HepG2 (cell line): ENCODE results near the gene STX2. TPM values are rescaled to one million over a fixed set of nuclear protein-coding genes. Genes with fewer than 3 reads are reported as not detected.

ENCODE experiments used
- ATAC-seq: fragments of 200-7000 bp; cut with Tn5 transposase; 3 replicates; pipeline ENCODE4 v1.9.1; 2020; ENCODE audit warnings: mild to moderate bottlenecking, moderate library complexity
- BruUV-seq: library from RNA; stranded (reverse); fragments of 400-500 nt; replicated peaks from 2 replicates; lab custom pipeline; 2021; lab: Mats Ljungman, UMichigan
- CTCF ChIA-PET: fragments of 300-600 bp; formaldehyde crosslinking; extraction: SDS; loops from one replicate; lab custom pipeline; 2021; ENCODE audit warnings: low total read pairs, inconsistent platforms, low intra/inter-chr PET ratio; lab: Yijun Ruan, JAX
- POLR2A ChIA-PET: fragments of 350-600 bp; sonication (Branson Sonifier 250); formaldehyde crosslinking; loops from one replicate; lab custom pipeline; 2020; ENCODE audit warnings: antibody characterized with exemption, inconsistent platforms; lab: Yijun Ruan, JAX
- DNase-seq: peaks from one replicate; pipeline ENCODE4 v3.0.0-alpha.2; 2015; ENCODE audit warnings: low spot score
- FAIRE-seq: peaks from 3 replicates; lab custom pipeline; 2011; peaks lifted over from hg19 to GRCh38; lab: Jason Lieb, UNC
- H2AFZ ChIP-seq: one replicate; pipeline ENCODE4 v1.6.1; 2011; ENCODE audit warnings: low read length, inconsistent platforms
- H3K27ac ChIP-seq: fragments of 300-600 bp; 3 replicates; pipeline ENCODE4 v1.8.0; 2011; ENCODE audit warnings: mixed run types, mild to moderate bottlenecking, mixed read lengths, low read length, inconsistent platforms; ENCODE audit not compliant: insufficient read depth; ENCODE audit errors: extremely low read length
- H3K27me3 ChIP-seq, 2 experiments: fragments of 200-600 bp in 1 of 2; 2 replicates in 1 of 2; 3 replicates in 1 of 2; pipeline versions ENCODE4 v1.6.0 to v1.8.0; 2011; ENCODE audit warnings: low read length in 2 of 2, mild to moderate bottlenecking in 2 of 2, moderate library complexity in 2 of 2, inconsistent platforms in 1 of 2; ENCODE audit not compliant: insufficient read depth in 2 of 2, control insufficient read depth in 1 of 2
- H3K36me3 ChIP-seq, 2 experiments: fragments of 200-600 bp in 1 of 2; replicated peaks in 1 of 2; 2 replicates in 1 of 2; 3 replicates in 1 of 2; pipeline versions ENCODE4 v1.5.1 to v1.8.0; 2011; ENCODE audit warnings: low read length in 2 of 2, inconsistent platforms in 1 of 2; ENCODE audit not compliant: insufficient read depth in 2 of 2, control insufficient read depth in 1 of 2
- H3K4me1 ChIP-seq: 2 replicates; pipeline ENCODE4 v1.5.1; 2012; ENCODE audit warnings: low read length, inconsistent platforms; ENCODE audit not compliant: insufficient read depth
- H3K4me2 ChIP-seq: 2 replicates; pipeline ENCODE4 v1.6.0; 2011; ENCODE audit warnings: low read depth, low read length, inconsistent platforms
- H3K4me3 ChIP-seq, 3 experiments: fragments of 200-600 bp in 1 of 3; sonication (generic), shearing (Covaris generic) in 1 of 3; replicated peaks in 1 of 3; 2 replicates each; pipeline ENCODE4 v1.5.1; 2011 to 2016; ENCODE audit warnings: low read length in 3 of 3, inconsistent platforms in 2 of 3, low read depth in 2 of 3, mild to moderate bottlenecking in 2 of 3, control low read depth in 1 of 3, mixed read lengths in 1 of 3; ENCODE audit not compliant: insufficient read depth in 1 of 3
- H3K79me2 ChIP-seq: one replicate; pipeline ENCODE4 v1.6.1; 2011; ENCODE audit warnings: low read length, inconsistent platforms; ENCODE audit not compliant: insufficient read depth
- H3K9ac ChIP-seq: 2 replicates; pipeline ENCODE4 v1.6.0; 2011; ENCODE audit warnings: mild to moderate bottlenecking, low read depth, low read length, inconsistent platforms; ENCODE audit not compliant: insufficient read depth
- H3K9me3 ChIP-seq: 2 replicates; pipeline ENCODE4 v1.5.1; 2012; ENCODE audit warnings: mild to moderate bottlenecking, low read length
- H4K20me1 ChIP-seq: 2 replicates; pipeline ENCODE4 v1.6.0; 2011; ENCODE audit warnings: inconsistent platforms, mild to moderate bottlenecking, low read length, moderate library complexity; ENCODE audit not compliant: insufficient read depth
- BCLAF1 ChIP-seq: fragments of 450-650 bp; IDR thresholded peaks from 2 replicates; pipeline ENCODE4 v1.6.1; 2017; ENCODE audit warnings: mild to moderate bottlenecking
- ELK4 ChIP-seq: sonication (generic); formaldehyde crosslinking; IDR thresholded peaks from 2 replicates; pipeline ENCODE4 v1.9.0; 2021; ENCODE audit warnings: missing genetic modification reagents, borderline replicate concordance
- FOXP1 ChIP-seq, 2 experiments: fragments of 450-650 bp in 1 of 2; IDR thresholded peaks; 2 replicates each; pipeline ENCODE4 v1.6.1; 2017 to 2018; ENCODE audit warnings: antibody characterized with exemption in 1 of 2
- HNRNPH1 ChIP-seq: fragments of 200-400 bp; formaldehyde crosslinking; optimal IDR thresholded peaks from 2 replicates; pipeline ENCODE3; 2017; ENCODE audit warnings: mild to moderate bottlenecking, low read depth, low read length
- NAIF1 ChIP-seq: sonication (generic); formaldehyde crosslinking; IDR thresholded peaks from 2 replicates; pipeline ENCODE4 v1.5.0; 2020; ENCODE audit warnings: mild to moderate bottlenecking, missing genetic modification reagents, borderline replicate concordance
- TRIM24 ChIP-seq: sonication (generic); formaldehyde crosslinking; IDR thresholded peaks from 2 replicates; pipeline ENCODE4 v1.8.0; 2022; ENCODE audit warnings: mild to moderate bottlenecking, missing genetic modification reagents
- ZKSCAN5 ChIP-seq: sonication (generic); formaldehyde crosslinking; IDR thresholded peaks from 2 replicates; pipeline ENCODE4 v1.5.1; 2020; ENCODE audit warnings: mild to moderate bottlenecking, missing genetic modification reagents
- ZNF350 ChIP-seq: sonication (generic); formaldehyde crosslinking; IDR thresholded peaks from 2 replicates; pipeline ENCODE4 v1.4.0; 2020; ENCODE audit warnings: mild to moderate bottlenecking, low read depth, missing genetic modification reagents, borderline replicate concordance
- ZNF407 ChIP-seq: sonication (generic); formaldehyde crosslinking; IDR thresholded peaks from one replicate; pipeline ENCODE4 v1.5.1; 2020; ENCODE audit warnings: mild to moderate bottlenecking, missing genetic modification reagents; ENCODE audit errors: not compliant biosample characterization
- ZNF772 ChIP-seq: sonication (generic); formaldehyde crosslinking; IDR thresholded peaks from 2 replicates; pipeline ENCODE4 v1.5.0; 2020; ENCODE audit warnings: mild to moderate bottlenecking, missing genetic modification reagents
- WGBS: methylation state at CpG from one replicate; pipeline ENCODE4 v1.1.6; 2017; ENCODE audit warnings: low lambda C conversion rate; 5-methylcytosine and 5-hydroxymethylcytosine counted together
- in situ Hi-C: cut with HindIII; loops from 2 replicates; pipeline ENCODE4 v1.10.0; 2017; ENCODE audit warnings: low pct_unique_long_range_greater_than_20kb; ENCODE audit not compliant: extremely low pct_ligation_motif_present
- intact Hi-C: fragments of 100-400 bp; cut with micrococcal nuclease; formaldehyde crosslinking; loops from one replicate; pipeline ENCODE4 v1.10.0; 2022; ENCODE audit not compliant: unreplicated experiment
- polyA plus RNA-seq, 8 experiments: library from polyadenylated mRNA; depleted of rRNA in 3 of 8; stranded (reverse) in 7 of 8; unstranded in 1 of 8; fragments of >200 nt; fragmentation: Illumina TruSeq in 4 of 8; extraction: Trizol in 4 of 8; gene quantifications; 2 replicates each; pipeline versions ENCODE4 v1.2.1 to v1.2.3, GENCODE V29; 2011 to 2016; ENCODE audit warnings: low read depth in 4 of 8, missing spikeins in 1 of 8, mixed read lengths in 1 of 8; ENCODE audit not compliant: insufficient read depth in 1 of 8
- total RNA-seq, 5 experiments: library from RNA; depleted of rRNA; stranded (reverse); fragments of >200 nt; fragmentation: Illumina TruSeq; extraction: Trizol; gene quantifications; 2 replicates each; pipeline ENCODE4 v1.2.3, GENCODE V29; 2016; ENCODE audit warnings: low read depth in 1 of 5

Gene STX2
- total and polyA plus RNA-seq, 2 of the 13 experiments (the other 11 are each of a cell fraction or from before 2014, with no cell fraction given): 13.4 to 25.1 TPM

- no peak overlapping the region for H3K4me3 ChIP-seq
- no peaks in the 10 kb centered on the region for H3K27me3 ChIP-seq
- DNase-seq (no peak), ATAC-seq (no peak), FAIRE-seq (no peak)
- ChIA-PET POLR2A (no interaction called here), CTCF (no interaction called here)
- no peak overlapping the region for H2AFZ ChIP-seq
- peaks cover 7% of the 10 kb centered on the region for H3K9me3 ChIP-seq
- in situ Hi-C loops (no loop called here), intact Hi-C loops (no loop called here)
- H3K4me2 ChIP-seq: no peak overlapping the region
- peaks cover 1 to 17% of the 10 kb centered on the region in 2 experiments; a peak in 3 of 5 replicates for H3K36me3 ChIP-seq
- no peak overlapping the region for H3K9ac ChIP-seq
- BruUV-seq: no TSS peak
- H3K4me1 ChIP-seq: no peaks in the 10 kb centered on the region
- H4K20me1 ChIP-seq: no peaks in the 10 kb centered on the region
- no peaks in the 10 kb centered on the region for H3K79me2 ChIP-seq
- H3K27ac ChIP-seq: no peak overlapping the region
- WGBS: 98% methylated on average over 34 of the region's 35 CpGs
- TF ChIP-seq HNRNPH1: no peak
- no peak for TF ChIP-seq ZNF407 (CRISPR knock-in tag)
- no peak for TF ChIP-seq ZNF350 (CRISPR knock-in tag)
- no peak for TF ChIP-seq ZNF772 (CRISPR knock-in tag)
- no peak for TF ChIP-seq BCLAF1
- TF ChIP-seq FOXP1 (IDR thresholded peaks at IDR 0.05): no peak
- no peak for TF ChIP-seq FOXP1 (CRISPR knock-in tag; IDR thresholded peaks at IDR 0.05)
- TF ChIP-seq ELK4 (CRISPR knock-in tag): no peak
- no peak for TF ChIP-seq NAIF1 (CRISPR knock-in tag)
- no peak for TF ChIP-seq TRIM24
- TF ChIP-seq ZKSCAN5 (CRISPR knock-in tag): no peak
Measured at GRCh38 chr12:130787445-130788410, 51.3 kb downstream of the STX2 start.
